ENCODE measurements around the gene CHPF.
A peak's percentile ranks its signal among the peaks of the same experiment; 100 is the strongest.

CHPF gene

GRCh38 chr2:219521066-219521880 is 22.3 kb downstream of the CHPF start:
- TF ChIP-seq POLR2AphosphoS5 (IDR thresholded peaks at IDR 0.05; ENCODE audit: low read depth, low read length) = no peak
- TF ChIP-seq TAF1 (IDR thresholded peaks at IDR 0.05; ENCODE audit: borderline replicate concordance, insufficient read depth, low read length) = no peak
- TF ChIP-seq FOXP2 (optimal IDR thresholded peaks at IDR 0.05; ENCODE audit: borderline replicate concordance, extremely low read depth, extremely low read length, insufficient read depth) = peak; percentile 10
- TF ChIP-seq REST (IDR thresholded peaks at IDR 0.05; ENCODE audit: insufficient read depth in 1 of 2, low read depth in 2 of 2, low read length in 2 of 2) = 0 out of 4 replicates have a peak, but pooled peaks of 1 of the 2 experiments have one; percentile 31
- TF ChIP-seq SIN3A (IDR thresholded peaks at IDR 0.05; ENCODE audit: borderline replicate concordance, insufficient read depth, low read length) = no peak

GRCh38 chr2:219520079-219520478 is 23.5 kb downstream of the CHPF start:
- TF ChIP-seq SIN3A (IDR thresholded peaks at IDR 0.05; ENCODE audit: borderline replicate concordance, insufficient read depth, low read length) (no peak), FOXP2 (optimal IDR thresholded peaks at IDR 0.05; ENCODE audit: borderline replicate concordance, extremely low read depth, extremely low read length, insufficient read depth) (no peak), POLR2AphosphoS5 (IDR thresholded peaks at IDR 0.05; ENCODE audit: low read depth, low read length) (no peak), REST (IDR thresholded peaks at IDR 0.05; ENCODE audit: insufficient read depth in 1 of 2, low read depth in 2 of 2, low read length in 2 of 2) (no peak), TAF1 (IDR thresholded peaks at IDR 0.05; ENCODE audit: borderline replicate concordance, insufficient read depth, low read length) (no peak)

- no peak for TF ChIP-seq TAF1 (IDR thresholded peaks at IDR 0.05; ENCODE audit: borderline replicate concordance, insufficient read depth, low read length)
- TF ChIP-seq REST (IDR thresholded peaks at IDR 0.05; ENCODE audit: insufficient read depth in 1 of 2, low read depth in 2 of 2, low read length in 2 of 2) = peak in 1 of 2 experiments; percentile 62; a peak in 1 of 4 replicates
Observed at GRCh38 chr2:219519526-219519916, 24.1 kb downstream of the CHPF start.

GRCh38 chr2:219517954-219518778 is 25.4 kb downstream of the CHPF start:
- TF ChIP-seq SIN3A (IDR thresholded peaks at IDR 0.05; ENCODE audit: borderline replicate concordance, insufficient read depth, low read length) (no peak), FOXP2 (optimal IDR thresholded peaks at IDR 0.05; ENCODE audit: borderline replicate concordance, extremely low read depth, extremely low read length, insufficient read depth) (no peak), POLR2AphosphoS5 (IDR thresholded peaks at IDR 0.05; ENCODE audit: low read depth, low read length) (no peak), TAF1 (IDR thresholded peaks at IDR 0.05; ENCODE audit: borderline replicate concordance, insufficient read depth, low read length) (no peak), REST (IDR thresholded peaks at IDR 0.05; ENCODE audit: insufficient read depth in 1 of 2, low read depth in 2 of 2, low read length in 2 of 2) (no peak)

Measured in PFSK-1 (cell line).